Suppressor macrophage treated with lipopolysaccharide for 4 hours (primary cell): ENCODE measurements around the gene RAD51B.
"Not testable (repeated sequence)": the region's sequence is repeated elsewhere in the genome, so short reads cannot be mapped to it uniquely, and the experiment has no call there.

Source experiments
- DNase-seq: peaks from one replicate; pipeline ENCODE4 v3.0.0-alpha.2; 2020

Gene RAD51B

DNA sequence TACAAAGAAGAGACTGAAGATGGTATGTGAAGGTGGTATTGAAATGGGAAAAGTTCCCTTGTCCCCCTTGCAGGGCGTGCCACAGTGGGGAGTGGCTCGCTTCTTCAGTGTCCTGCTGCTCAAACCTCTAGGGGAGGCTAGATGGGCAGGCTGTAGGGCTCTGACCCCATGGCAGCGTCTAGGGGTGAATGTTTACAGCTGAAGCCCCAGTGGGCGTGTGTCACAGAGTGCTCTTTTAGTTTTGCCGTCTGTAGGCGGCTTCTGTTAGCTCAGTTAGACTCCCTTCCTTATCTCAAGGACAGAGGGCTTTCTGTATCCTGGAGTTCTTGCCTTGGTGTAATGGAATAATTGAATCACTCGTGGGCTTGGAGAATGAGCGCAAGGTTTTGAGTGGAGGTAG is 266.2 kb downstream of the RAD51B start:
- DNase-seq: no peak

DNA sequence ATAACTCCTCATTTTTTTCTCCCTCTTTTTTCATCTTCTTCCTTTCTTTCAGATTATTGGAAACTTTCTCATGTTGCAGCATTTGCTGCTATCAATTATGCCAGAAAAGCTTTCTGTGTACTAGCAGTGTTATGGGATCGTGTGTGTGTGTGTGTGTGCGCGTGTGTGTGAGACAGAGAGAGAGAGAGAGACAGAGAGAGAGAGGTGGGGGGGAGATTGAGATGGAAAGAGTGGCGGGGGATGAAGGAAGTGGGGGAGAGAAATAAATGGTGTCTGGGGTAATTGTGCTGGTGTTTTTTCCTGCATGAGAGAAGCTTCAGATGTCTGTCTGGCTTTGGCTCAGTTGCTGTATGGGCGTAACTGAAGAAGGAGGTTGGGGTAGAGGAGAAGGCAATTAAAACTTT is 268.9 kb downstream of the RAD51B start:
- no peak for DNase-seq

DNA sequence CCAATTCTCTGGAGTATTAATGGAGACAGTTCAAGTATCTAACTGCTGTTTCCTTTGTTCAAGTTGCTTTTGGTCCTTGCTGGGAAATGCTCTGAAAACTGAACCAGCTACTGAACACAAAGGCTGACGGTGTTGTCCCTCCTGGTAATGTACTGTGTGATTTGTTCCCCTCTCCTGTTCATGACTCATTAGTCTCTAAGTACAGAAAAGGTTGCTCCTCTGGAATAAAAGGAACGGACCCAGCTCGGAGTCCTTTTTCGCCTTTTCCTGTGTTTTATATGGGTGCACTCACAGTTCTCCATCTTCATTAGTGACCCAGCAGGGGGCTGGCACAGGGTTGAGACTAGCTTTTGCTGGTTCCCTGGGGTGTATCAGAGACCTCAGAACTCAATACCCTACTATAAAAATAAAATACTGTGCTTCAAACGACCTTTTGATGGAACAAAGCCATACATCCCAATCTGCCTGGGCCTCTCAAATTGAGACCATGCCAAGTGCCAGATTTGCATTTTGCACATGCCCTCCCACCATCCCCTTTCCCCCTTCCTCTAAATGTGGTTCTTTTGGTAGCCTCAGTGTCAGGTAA is 269.7 kb downstream of the RAD51B start:
- DNase-seq: no peak

DNA sequence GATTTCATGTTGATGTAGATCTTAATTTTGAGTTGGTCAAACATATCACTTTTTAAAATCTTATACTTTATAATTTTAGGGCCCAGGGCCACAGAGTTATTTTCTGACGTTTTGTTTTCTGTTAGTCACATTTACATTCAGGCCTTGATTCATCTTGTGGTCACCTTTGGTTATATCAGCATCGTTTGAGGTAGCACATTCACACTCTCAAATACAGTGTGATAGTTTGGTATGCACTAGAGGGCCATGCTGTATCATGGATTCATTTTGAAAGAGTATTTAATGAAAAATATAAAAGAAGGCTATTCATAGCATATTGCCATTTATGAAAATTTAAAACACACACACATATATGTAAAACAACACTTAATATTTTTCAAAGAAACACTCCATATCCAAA is 274.6 kb downstream of the RAD51B start:
- DNase-seq: no peak

DNA sequence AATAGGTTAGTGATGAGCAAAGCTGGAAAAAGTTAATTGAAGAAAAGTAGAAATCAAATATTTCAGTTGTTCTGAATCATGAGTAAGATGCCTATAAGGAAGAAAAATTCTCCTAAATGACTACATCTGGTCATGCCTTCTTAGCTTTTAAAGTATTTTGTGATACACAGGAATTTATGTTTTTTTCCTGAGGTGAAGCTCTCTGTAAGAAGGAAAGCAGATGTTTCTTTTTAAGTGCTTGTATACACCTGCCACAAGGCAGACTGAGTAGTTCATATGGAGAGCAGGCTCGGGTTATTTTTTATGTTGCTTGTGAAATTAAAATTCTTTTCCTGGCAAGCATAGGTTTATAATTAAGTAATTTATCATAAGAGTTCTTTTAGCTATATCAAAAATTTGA is 275.2 kb downstream of the RAD51B start:
- no peak for DNase-seq

DNA sequence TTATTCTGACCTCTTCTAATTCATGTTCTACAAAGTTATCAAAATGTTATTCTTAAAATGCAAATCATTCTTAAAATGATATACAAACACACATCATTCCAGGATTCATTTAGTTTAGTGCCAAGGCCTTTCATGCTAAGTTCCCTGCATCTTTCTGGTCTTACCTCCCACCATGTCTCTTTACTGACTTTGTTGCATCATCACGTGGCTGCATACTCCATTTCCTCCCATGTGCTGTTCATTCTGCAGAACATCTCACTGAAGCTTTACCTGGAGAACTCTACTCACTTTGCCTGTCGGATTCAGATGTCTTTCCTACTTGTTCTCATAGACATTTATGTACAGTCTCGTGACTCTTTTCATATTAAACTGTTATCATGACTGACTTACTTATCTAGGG is 278.1 kb downstream of the RAD51B start:
- DNase-seq: no peak

DNA sequence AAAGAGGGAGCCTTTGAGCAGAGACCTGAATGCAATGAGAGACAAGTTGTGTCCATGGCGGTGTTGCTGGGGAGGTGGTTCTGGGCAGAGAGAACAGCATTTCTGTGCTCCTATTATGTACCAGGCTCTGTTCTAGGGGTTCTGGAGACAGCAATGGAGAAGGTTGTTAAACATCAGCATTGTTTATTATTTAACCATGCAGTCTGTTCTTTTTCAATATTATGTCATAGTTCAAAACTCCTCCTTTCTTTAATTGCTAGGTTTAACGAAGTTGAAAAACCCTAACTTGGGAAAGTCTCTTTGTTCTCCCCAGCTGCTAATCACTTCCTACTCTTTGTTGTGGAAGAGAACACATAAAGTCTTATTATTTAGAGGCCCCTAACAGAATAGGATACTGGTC is 279.3 kb downstream of the RAD51B start:
- no peak for DNase-seq

DNA sequence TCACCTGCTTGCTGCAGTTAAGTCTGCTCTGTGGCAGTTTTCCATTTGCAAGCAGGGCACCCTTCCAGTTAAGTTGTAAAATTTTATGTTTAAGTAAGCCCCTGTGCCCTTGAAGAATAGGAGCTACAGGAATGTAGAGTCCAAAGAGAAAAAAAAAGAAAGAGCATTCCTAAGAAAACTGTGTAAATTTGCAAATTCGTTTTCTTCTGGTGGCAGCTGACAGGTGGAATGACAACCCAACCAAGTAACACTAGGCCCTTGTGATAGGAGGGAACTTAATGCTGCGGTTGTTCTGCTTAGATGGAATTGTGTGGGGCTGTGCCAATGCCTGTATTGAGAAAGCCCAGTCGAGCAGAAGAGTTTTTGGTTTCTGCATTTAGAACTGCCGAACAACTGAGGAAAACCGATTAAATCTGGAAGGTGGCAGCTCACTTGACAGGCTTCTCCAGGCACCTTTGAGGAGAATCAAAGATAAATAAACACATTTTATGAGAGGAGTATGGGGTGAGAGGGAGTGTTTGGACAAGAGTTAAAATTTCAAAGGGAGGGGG is 280.0 kb downstream of the RAD51B start:
- DNase-seq: no peak

DNA sequence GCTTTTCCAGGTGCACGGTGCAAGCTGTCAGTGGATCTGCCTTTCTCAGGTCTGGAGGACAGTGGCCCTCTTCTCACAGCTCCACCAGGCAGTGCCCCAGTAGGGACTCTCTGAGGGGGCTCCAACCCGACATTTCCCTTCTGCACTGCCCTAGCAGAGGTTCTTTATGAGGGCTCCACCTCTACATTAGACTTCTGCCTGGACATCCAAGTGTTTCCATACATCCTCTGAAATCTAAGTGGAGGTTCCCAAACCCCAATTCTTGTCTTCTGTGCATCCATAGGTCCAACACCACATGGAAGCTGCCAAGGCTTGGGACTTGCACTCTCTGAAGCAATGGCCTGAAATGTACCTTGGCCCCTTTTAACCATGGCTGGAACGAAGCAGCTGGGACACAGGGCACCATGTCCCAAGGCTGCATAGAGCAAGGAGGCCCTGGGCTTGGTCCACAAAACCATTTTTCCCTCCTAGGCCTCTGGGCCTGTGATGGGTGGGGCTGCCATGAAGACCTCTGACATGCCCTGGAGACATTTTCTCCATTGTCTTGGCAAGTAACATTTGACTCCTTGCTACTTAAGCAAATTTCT is 282.2 kb downstream of the RAD51B start:
- not testable (repeated sequence) for DNase-seq

DNA sequence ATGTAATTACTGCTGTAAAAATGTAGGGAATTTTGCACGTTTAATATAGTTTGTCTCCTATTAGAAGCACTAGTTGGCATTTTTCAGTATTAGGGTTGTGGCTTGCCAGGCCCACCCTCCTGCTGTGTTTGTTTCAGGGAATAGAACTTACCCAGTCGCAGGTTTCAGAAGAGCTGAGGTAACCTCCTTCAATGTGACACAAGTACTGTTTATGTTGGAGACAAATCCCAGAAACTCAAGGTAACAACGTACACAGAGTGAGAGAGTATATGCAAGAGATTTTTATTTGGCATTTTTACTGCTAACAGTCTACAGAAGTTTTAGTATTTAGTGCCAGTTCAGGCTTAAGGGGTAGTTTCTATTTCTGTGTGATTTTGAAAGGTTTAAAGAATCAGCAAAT is 284.3 kb downstream of the RAD51B start:
- DNase-seq: no peak

DNA sequence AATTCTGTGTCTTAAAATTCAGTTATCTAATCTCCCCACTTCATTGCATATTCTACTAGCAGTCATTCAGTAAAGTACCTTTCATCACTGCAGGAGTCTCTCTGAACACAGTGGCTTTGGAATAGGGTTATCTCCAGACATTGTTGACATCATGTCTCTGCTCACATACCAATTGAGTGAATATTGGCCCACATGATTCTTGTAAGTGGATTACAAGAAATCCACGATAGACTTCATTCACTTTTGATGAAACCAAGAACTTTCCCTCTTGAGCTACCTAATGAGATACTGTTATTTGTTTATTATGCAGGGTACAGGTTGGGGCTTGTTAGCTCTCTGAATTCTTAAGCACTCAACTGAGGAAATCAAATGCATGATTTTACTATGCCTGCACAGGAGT is 284.9 kb downstream of the RAD51B start:
- no peak for DNase-seq

DNA sequence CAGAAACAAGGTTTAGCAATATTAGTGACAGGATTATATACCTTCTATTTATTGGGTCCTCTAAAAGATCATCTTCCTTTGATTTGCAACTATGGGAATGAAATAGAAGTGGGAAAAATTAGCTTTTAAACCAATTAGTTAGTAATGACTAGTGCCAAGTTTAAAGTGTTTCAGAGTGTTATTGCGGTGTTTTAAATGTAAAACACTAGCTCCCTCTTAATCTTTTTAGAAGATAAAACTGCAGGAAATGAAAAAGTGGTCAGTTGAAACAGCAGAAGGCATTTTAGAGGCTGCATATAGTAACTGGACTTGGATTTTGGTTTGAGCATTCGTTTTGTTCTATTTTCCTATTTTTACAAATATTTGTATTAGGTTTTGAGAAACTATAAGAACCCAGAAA is 286.2 kb downstream of the RAD51B start:
- no peak for DNase-seq

DNA sequence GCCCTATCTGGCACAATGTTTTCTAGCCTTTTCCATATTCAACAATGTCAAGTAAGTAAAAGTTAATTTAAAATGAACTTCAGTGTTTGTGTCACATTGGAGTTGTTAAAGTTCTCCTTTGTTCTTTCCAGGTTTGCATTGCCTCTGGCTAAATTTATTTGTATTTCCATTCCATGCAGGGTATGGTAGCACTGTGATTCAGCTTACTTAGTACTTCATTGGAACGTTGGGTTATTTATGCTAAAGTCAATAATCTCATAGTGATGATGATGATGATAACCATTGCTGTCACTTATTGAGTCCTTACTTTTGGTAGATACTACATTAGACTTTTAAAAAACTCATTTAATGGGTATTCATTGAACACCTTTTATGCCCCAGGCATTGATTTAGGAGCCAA is 286.9 kb downstream of the RAD51B start:
- no peak for DNase-seq

DNA sequence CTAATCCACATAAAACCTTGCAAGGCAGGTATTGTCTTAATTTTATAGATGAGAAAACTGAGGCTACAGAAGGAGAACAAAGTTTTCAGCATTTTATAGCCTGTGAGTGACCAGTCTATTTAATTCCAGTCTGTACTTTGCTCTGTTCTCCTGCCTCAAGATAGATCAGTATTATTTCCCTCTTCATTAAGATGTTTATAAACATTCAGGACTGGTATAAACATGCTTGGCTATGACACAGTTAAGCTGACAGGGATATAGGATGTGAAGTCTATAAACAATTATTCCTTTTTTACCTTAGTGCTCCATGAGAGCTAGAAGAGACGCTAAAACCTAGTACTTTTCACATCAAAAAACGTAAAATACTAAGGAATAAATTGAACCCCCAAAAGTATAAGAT is 287.3 kb downstream of the RAD51B start:
- no peak for DNase-seq

DNA sequence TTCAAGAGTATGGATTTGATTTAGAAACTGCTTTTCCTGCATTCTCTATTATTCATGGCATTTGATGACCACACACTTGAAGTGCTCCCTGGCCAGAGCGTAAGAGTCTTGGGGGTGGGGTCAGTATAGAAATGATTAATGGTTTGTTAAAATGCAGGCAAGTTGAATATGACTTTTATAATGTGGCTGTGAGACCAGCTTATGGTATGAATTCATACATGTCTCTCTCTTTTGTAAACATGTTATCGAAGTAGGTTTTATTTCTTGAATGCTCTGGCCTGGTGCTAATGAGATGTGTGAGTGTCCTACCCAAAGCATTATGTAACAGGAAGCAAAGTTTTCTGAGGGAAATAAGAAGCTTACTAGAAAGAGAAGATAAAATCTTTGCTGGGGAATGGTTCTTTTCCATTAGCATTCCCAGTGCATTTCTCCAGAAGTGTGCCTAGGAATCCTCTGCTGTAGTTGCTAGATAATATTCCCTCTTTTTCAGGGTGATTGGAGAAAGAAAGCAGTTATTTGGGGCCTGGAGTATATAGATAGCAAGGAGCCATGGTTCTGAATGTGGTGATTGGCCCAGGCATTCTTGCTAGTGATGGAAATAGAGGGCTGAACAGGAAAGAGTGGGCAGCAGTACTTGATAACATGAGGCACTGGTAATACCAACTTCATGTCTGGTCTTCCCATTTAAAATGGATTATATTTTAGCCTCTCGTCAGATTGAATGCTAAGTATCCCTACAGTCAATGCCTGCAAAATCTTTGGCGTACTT is 289.7 kb downstream of the RAD51B start:
- DNase-seq: no peak

DNA sequence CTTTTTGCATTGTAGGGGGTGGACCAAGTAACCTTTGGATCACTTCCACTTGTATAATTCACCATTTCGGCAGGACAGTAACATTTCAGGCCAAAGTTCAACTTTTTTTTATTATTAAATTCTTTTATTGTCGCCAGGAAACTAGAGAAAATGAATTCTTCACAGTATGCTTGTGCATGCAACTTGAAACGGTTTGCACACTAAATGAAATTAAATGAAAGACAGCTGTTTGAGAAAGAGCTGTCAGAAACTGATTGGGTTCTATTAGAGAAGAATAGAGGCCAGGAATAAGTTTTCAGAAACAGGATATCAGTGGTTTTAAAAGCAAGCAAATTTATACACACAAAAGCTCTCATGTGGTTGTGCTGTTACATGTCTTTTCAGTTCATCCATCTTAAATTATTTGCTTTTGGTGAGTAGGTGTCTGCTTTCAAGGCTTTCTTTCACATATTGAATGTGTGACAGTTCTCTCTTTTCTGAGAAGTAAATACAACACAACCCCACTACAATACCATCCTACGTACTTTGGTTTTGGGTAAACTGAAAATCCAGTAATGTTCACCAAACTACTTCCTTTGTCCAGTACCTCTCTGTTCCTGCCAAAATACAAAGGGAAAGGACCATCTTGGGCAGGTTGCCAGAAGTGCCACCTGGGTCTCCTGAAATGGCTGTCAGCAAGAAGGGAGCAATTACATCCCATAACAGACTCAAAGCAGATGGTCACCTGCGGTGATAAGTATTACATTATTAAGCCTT is 291.7 kb downstream of the RAD51B start:
- DNase-seq: no peak

DNA sequence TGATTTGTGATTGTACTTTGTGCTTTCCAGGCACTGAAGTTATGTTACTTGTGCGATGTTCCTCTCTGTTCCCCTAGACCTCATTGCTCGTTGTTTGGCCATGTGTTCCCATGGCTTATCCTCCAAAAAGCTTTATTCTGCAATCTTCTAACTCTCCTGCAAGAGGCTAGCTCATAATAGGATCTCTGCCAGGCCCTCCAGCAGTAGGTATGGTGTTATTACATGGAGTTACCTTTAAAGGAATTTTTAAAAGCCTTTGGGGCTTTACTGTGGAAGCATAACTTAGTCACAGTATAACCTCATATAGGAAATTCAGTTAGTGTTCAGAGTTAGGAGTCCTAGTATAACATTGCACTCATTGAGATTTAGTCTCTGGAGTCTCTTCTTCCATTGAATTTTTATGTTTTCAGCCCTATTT is 292.3 kb downstream of the RAD51B start:
- no peak for DNase-seq

DNA sequence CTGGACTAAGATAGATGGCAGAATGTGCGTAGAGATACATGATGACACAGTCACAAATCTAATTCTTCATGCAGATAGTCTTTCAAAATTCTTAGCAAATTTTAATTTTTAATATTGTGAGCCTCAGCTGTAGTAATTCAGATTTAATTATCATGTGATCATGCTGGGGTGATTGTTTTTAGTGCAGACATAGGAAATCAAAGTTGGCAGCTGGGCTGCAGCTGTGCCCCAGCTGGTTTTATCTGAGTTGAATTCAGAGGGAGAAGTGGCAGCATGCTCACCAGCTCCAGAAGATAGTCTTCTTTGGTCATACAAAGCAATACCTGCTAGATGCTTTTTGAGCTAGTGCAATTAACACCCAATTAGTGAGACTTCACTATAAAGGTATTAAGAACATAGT is 292.9 kb downstream of the RAD51B start:
- no peak for DNase-seq

DNA sequence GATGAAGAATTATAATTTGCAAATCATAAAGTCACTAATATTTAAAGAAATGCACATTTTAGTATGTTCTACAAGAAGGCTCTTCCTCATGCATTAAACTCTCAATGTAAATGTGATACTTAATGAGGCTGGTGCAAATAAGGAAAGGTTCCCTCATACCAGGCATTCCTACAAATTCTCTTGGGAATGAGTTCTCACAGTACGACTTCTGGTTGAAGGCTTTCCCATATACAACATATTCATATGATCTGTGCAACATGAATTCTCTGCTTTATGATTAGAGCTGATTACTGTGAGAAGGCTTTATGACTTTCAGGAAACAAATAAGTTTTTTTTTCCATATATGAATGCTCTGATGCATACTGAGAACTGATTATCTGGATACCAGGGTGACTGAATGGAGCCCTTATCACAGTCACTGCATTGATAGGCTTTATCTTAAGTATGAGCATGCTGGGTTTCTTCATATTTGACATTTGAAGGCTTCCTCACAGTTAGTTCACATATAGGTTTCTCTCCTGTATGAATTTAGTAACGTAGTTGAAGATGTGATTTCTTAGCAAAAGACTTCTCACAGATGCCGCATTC is 293.9 kb downstream of the RAD51B start:
- DNase-seq: no peak

DNA sequence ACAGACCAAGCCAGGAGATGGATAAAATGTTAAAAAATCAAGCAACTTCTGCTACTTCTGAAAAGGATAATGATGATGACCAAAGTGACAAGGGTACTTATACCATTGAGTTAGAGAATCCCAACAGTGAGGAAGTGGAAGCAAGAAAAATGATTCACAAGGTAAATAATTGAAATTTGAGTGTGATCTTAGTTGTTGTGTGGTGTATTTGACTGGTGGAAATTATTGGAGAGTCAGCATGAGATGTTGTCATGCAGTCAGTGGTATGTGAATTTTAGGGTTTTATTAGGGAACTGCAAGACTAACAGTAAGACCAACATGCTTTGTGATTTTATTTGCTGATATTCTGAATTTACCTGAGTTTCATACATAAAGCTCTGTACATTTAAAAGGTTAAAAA is 296.4 kb downstream of the RAD51B start:
- DNase-seq: not testable (repeated sequence)

DNA sequence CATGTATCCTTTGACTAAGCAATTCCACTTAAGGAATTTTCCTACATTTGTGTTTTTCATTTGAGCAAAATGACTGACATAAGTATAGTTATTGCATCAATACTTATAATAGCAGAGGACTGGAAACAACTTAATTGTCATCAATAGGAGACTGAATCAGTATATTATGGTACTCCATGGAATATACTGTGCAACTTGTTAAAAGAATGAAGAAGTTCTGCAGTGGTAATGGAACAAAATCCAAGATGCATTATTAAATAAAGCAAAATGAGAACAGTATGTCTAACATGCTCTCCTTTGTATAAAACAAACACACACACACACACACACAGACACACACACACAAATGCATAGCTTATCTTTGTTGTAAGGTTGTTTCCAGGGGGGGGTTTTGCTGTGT is 303.1 kb downstream of the RAD51B start:
- no peak for DNase-seq

DNA sequence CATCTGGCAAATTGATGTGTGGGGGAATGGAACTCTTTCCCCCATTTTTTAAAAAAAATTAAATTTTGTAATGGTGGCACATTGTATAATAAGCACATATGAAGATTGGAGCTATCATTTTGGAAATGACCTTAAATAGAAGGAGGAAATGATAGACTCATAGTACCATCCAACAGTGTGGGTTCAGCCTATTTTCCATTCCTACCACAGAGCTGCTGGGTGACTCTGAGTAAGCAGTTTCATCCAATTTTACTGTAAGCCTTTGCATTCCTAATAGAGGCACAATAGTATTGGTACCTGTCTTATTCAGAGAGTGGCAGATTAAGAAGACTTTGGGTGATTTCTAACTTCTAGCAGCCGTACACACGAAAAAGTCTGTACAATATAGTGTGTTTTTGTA is 304.5 kb downstream of the RAD51B start:
- DNase-seq: no peak
